ENCODE data around the gene SLC16A8. TPM values are rescaled to one million over a fixed set of nuclear protein-coding genes. Genes with fewer than 3 reads are reported as not detected.
"Not testable (repeated sequence)": the region's sequence is repeated elsewhere in the genome, so short reads cannot be mapped to it uniquely, and the experiment has no call there.

Gene SLC16A8
- total and polyA plus RNA-seq, 2 experiments from 2014 or later = 0.52 to 0.66 TPM

DNA sequence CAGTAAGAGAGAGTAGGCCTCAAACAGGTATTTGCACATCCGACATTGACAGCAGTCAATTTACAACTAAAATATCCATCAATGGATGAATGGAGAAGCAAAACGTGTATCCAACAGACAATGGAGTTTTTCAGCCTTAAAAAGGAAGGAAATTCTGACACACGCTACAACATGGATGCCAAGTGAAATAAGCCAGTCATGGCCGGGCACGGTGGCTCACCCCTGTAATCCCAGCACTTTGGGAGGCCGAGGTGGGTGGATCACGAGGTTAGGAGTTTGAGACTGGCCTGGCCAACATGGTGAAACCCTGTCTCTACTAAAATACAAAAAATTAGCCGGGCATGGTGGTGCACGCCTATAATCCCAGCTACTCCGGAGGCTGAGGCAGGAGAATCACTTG is 33.6 kb upstream of the SLC16A8 start:
- not testable (repeated sequence) for H3K27ac Mint-ChIP-seq; H3K27me3 ChIP-seq (ENCODE audit: insufficient read depth); H3K79me2 ChIP-seq (replicated peaks; ENCODE audit: insufficient read depth); H3K4me1 ChIP-seq (ENCODE audit: insufficient read depth); H3K4me2 ChIP-seq; H3K9me2 ChIP-seq (ENCODE audit: insufficient read depth); H3K4me1 Mint-ChIP-seq; H4K20me1 ChIP-seq (replicated peaks; ENCODE audit: insufficient read depth); H3K27me3 Mint-ChIP-seq (ENCODE audit: insufficient read depth, low read depth, poor library complexity); H3K36me3 ChIP-seq (ENCODE audit: insufficient read depth); H3K4me3 ChIP-seq; ATAC-seq; DNase-seq (ENCODE audit: low spot score); H3K9me3 Mint-ChIP-seq; H3K27ac ChIP-seq (ENCODE audit: low read depth); H3F3A ChIP-seq (replicated peaks; ENCODE audit: low read depth); H3K36me3 Mint-ChIP-seq (ENCODE audit: low read depth); H3K4me3 Mint-ChIP-seq; H2AFZ ChIP-seq

DNA sequence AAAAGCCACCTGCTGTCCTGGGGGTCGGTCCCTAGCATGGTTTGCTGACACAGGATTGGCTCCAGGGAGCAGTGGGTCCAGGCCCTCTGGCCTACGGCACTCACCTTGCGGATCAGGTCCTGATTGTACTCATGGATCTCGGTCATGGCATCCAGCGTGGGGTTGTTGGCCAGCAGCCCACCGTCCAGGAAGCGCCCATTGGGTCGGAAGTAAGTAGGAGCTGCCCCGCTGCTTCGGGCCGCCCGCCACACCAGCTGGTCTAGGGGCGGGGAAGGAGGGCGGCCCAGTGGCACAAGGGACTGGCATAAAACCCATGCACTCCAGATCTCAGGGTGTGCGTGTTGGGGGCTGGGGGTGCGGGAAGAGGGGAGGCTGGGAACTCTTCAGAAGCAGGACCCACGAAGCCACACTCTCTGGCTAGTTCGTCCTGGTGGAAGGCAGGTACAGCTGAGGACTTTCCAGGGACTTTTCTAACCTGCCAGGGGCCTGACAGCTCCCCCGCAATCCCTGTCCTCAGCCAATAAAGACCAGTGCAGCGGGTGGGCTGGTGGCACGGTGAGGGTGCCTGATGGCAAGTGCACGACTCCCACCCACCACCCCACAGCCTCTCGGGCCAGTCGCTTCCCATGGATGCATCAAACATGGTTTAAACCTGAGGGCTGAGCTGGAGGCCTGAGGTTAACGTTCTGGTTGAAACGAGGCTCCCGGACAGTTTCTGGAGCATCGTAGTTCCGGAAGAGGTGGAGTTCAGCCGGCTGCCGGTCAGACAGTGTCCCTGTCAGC is 31.6 kb upstream of the SLC16A8 start:
- Mint-ChIP-seq H3K36me3 (ENCODE audit: low read depth) (no peaks in the 10 kb centered on the region), H3K4me1 (peaks cover 11% of the 10 kb centered on the region), H3K9me3 (no peaks in the 10 kb centered on the region), H3K4me3 (no peak overlapping the region), H3K27me3 (ENCODE audit: insufficient read depth, low read depth, poor library complexity) (peaks cover 10% of the 10 kb centered on the region), H3K27ac (no peak overlapping the region)
- Histone ChIP-seq H3K4me3 (no peak overlapping the region), H3K27ac (ENCODE audit: low read depth) (no peak overlapping the region), H3K4me2 (no peak overlapping the region), H2AFZ (no peak overlapping the region), H3K79me2 (replicated peaks; ENCODE audit: insufficient read depth) (no peaks in the 10 kb centered on the region), H3K4me1 (ENCODE audit: insufficient read depth) (peaks cover 2% of the 10 kb centered on the region; the same call in 1 of the 2 replicates), H4K20me1 (replicated peaks; ENCODE audit: insufficient read depth) (no peaks in the 10 kb centered on the region), H3F3A (replicated peaks; ENCODE audit: low read depth) (0 out of 2 replicates have a peak, but pooled peaks cover 2% of the 10 kb centered on the region), H3K36me3 (ENCODE audit: insufficient read depth) (no peaks in the 10 kb centered on the region), H3K27me3 (ENCODE audit: insufficient read depth) (no peaks in the 10 kb centered on the region), H3K9me2 (ENCODE audit: insufficient read depth) (no peaks in the 10 kb centered on the region)
- DNase-seq (ENCODE audit: low spot score) (no peak), ATAC-seq (no peak)
- TF ChIP-seq POLR2AphosphoS5 (IDR thresholded peaks at IDR 0.05; ENCODE audit: low read depth) = no peak

DNA sequence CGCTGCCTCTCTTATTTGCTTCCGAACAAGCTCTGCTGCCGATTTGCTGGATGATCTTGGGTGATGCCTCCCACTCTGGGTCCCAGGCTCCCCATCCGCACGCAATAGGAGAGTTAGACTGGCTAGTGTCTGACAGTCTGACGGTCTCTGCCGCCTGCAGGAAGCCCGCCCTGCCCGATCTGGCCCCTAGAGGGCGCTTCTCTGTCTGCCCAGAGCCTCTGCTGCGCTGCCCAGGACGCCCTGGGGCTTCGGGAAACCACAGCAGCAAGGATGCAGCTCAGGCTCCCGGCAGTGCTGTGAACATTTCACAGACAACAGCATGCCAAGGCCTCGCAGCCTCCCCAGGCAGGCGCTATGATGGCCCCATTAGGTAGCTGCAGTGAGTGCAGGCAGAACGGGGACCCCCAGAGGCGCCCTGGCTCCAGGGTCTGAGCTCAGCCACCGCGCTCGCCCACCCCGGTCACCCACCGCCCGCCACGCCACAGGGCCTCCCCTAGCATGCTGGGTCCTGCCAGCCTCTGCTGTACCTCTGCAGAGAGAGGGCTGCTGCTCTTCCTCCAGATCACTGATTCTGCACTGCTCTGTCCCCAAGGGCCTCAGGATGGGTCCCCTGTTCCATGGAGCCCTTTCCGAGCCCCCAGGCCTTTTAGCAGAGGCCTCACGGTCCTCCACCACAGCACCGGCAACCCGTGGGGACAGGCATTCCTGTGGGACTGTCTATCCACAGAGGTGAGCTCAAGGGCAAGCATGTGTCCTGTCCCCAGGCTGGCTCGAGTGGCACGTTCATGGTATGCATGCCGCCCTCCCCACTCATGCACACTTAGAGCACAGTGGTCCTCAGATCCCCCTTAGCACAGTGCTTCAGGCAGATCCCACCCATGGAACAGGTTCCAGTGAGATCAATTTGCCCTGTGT is 30.8 kb upstream of the SLC16A8 start:
- Mint-ChIP-seq H3K36me3 (ENCODE audit: low read depth) (peaks cover 2% of the 10 kb centered on the region; the same call in 1 of the 3 replicates), H3K4me1 (peaks cover 11% of the 10 kb centered on the region), H3K27me3 (ENCODE audit: insufficient read depth, low read depth, poor library complexity) (peaks cover 19% of the 10 kb centered on the region), H3K4me3 (no peak overlapping the region), H3K27ac (no peak overlapping the region), H3K9me3 (peaks cover 2% of the 10 kb centered on the region; the same call in 2 of the 3 replicates)
- no peaks in the 10 kb centered on the region for H3K9me2 ChIP-seq (ENCODE audit: insufficient read depth)
- peak; percentile 89 for DNase-seq (ENCODE audit: low spot score)
- ATAC-seq = peak; percentile 91
- no peak overlapping the region for H3K4me3 ChIP-seq
- no peaks in the 10 kb centered on the region for H3K79me2 ChIP-seq (replicated peaks; ENCODE audit: insufficient read depth)
- peaks cover 4% of the 10 kb centered on the region for H3F3A ChIP-seq (replicated peaks; ENCODE audit: low read depth)
- H4K20me1 ChIP-seq (replicated peaks; ENCODE audit: insufficient read depth) = no peaks in the 10 kb centered on the region
- no peak overlapping the region for H3K27ac ChIP-seq (ENCODE audit: low read depth)
- no peaks in the 10 kb centered on the region for H3K27me3 ChIP-seq (ENCODE audit: insufficient read depth)
- H3K36me3 ChIP-seq (ENCODE audit: insufficient read depth) = no peaks in the 10 kb centered on the region
- TF ChIP-seq REST (IDR thresholded peaks at IDR 0.05; ENCODE audit: unreplicated experiment) = no peak
- TF ChIP-seq JUNB (IDR thresholded peaks at IDR 0.05; ENCODE audit: unreplicated experiment) = no peak
- peak; percentile 93 to 95 for TF ChIP-seq CTCF (conservative IDR thresholded peaks at IDR 0.05; ENCODE audit: low read depth in 2 of 2)
- no peak overlapping the region for H3K4me2 ChIP-seq
- peaks cover 8% of the 10 kb centered on the region; the same call in 1 of the 2 replicates for H3K4me1 ChIP-seq (ENCODE audit: insufficient read depth)
- H2AFZ ChIP-seq = no peak overlapping the region
